Measurements from ENCODE around the gene MBTPS1. TPM values are rescaled to one million over a fixed set of nuclear protein-coding genes. Genes with fewer than 3 reads are reported as not detected.

MBTPS1 gene
- total and polyA plus RNA-seq, 4 donors, result 21.1 to 65.0 (median 30.8) TPM

DNA sequence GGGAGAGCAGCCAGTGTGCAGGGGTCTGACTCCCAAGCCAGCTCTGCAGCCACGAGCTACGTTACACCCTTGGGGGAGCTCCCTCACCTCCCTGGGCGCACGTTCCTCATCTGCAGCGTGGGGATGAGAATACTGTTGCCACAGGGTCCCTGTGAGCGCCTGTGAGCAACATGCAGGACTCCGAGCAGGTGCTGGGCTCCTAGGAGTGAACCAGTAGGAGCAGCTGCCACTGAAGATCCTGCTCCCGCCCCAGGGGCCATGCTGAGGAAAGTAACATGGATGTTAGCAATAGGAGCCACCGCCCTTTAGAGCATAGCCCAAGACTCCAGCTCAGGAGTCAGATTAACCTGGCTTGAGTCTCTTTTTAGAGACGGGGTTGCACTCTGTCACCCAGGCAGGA, 44.3 kb upstream of the MBTPS1 start:
- Histone ChIP-seq H3K9ac (ENCODE audit: low read depth in 1 of 2, low read length in 2 of 2) (no peak overlapping the region), H3K9me3 (ENCODE audit: control insufficient read depth in 4 of 4, low read length in 3 of 4) (no peaks in the 10 kb centered on the region), H3K4me3 (ENCODE audit: low read depth in 1 of 3, low read length in 3 of 3) (no peak overlapping the region), H3K27me3 (ENCODE audit: control insufficient read depth in 4 of 4, insufficient read depth in 4 of 4, low read length in 3 of 4) (peaks cover 0 to 9% (median 1%) of the 10 kb centered on the region in 4 donors), H3K36me3 (ENCODE audit: control insufficient read depth in 4 of 4, insufficient read depth in 3 of 4, low read depth in 1 of 4, low read length in 3 of 4) (no peaks in the 10 kb centered on the region), H3K27ac (ENCODE audit: low read depth in 1 of 2, low read length in 2 of 2) (no peak overlapping the region), H3K4me1 (ENCODE audit: control insufficient read depth in 4 of 4, insufficient read depth in 4 of 4, low read length in 3 of 4) (no peaks in the 10 kb centered on the region)
- DNase-seq (ENCODE audit: low spot score), result no peak
- WGBS, result 81% methylated on average over 10 of the region's 10 CpGs
- TF ChIP-seq ZBTB33 (IDR thresholded peaks at IDR 0.05) (no peak), GABPA (IDR thresholded peaks at IDR 0.05 in 1 of 2, conservative IDR thresholded peaks at IDR 0.05 in 1 of 2) (no peak), YY1 (IDR thresholded peaks at IDR 0.05) (no peak), HNF4G (IDR thresholded peaks at IDR 0.05) (no peak), CTCF (IDR thresholded peaks at IDR 0.05; ENCODE audit: low read depth, low read length, missing input control) (no peak)

DNA sequence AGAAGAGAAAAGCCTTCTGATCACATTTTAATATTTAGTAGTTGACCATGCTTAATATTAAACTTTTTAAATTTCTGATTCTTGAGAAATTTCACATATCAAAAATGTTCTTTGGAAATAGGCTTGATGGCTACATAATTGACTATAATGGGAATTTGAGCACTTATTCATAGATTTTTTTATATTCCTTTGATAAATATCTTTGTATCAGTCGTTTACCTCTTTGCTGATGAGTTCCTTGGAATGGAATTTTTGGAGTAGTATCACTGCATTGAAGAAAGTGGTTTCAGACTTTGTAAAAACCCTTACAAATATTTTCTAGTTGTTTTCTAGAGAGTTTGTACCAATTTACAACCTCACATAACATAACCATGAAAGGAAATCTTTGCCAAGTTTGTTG, 43.1 kb upstream of the MBTPS1 start:
- no peak for TF ChIP-seq YY1 (IDR thresholded peaks at IDR 0.05)
- TF ChIP-seq RAD21 (IDR thresholded peaks at IDR 0.05), result no peak
- TF ChIP-seq FOXA1 (IDR thresholded peaks at IDR 0.05), result no peak
- TF ChIP-seq TAF1 (conservative IDR thresholded peaks at IDR 0.05), result no peak
- TF ChIP-seq HNF4G (IDR thresholded peaks at IDR 0.05), result no peak
- TF ChIP-seq SP1 (IDR thresholded peaks at IDR 0.05), result no peak
- Histone ChIP-seq H3K36me3 (ENCODE audit: control insufficient read depth in 4 of 4, insufficient read depth in 3 of 4, low read depth in 1 of 4, low read length in 3 of 4) (no peaks in the 10 kb centered on the region), H3K9me3 (ENCODE audit: control insufficient read depth in 4 of 4, low read length in 3 of 4) (no peaks in the 10 kb centered on the region), H3K4me3 (ENCODE audit: low read depth in 1 of 3, low read length in 3 of 3) (no peak overlapping the region), H3K9ac (ENCODE audit: low read depth in 1 of 2, low read length in 2 of 2) (no peak overlapping the region), H3K27ac (ENCODE audit: low read depth in 1 of 2, low read length in 2 of 2) (no peak overlapping the region), H3K27me3 (ENCODE audit: control insufficient read depth in 4 of 4, insufficient read depth in 4 of 4, low read length in 3 of 4) (peaks cover 0 to 13% (median 1%) of the 10 kb centered on the region in 4 donors), H3K4me1 (ENCODE audit: control insufficient read depth in 4 of 4, insufficient read depth in 4 of 4, low read length in 3 of 4) (no peaks in the 10 kb centered on the region)
- no peak for DNase-seq (ENCODE audit: low spot score)
- 55% methylated on average over 1 of the region's 1 CpG for WGBS

GRCh38 chr16:84159007-84159406, 42.3 kb upstream of the MBTPS1 start:
- H3K9me3 ChIP-seq (ENCODE audit: control insufficient read depth in 4 of 4, low read length in 3 of 4), result no peaks in the 10 kb centered on the region
- no peak for TF ChIP-seq SP1 (IDR thresholded peaks at IDR 0.05)
- no peak for TF ChIP-seq HNF4A (conservative IDR thresholded peaks at IDR 0.05)
- TF ChIP-seq, protein P1, sequence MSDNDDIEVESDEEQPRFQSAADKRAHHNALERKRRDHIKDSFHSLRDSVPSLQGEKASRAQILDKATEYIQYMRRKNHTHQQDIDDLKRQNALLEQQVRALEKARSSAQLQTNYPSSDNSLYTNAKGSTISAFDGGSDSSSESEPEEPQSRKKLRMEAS (IDR thresholded peaks at IDR 0.05), result no peak
- no peak for TF ChIP-seq YY1 (IDR thresholded peaks at IDR 0.05)
- TF ChIP-seq GABPA (IDR thresholded peaks at IDR 0.05 in 1 of 2, conservative IDR thresholded peaks at IDR 0.05 in 1 of 2), result no peak
- no peak for TF ChIP-seq ATF3 (IDR thresholded peaks at IDR 0.05)
- no peaks in the 10 kb centered on the region for H3K36me3 ChIP-seq (ENCODE audit: control insufficient read depth in 4 of 4, insufficient read depth in 3 of 4, low read depth in 1 of 4, low read length in 3 of 4)
- H3K4me3 ChIP-seq (ENCODE audit: low read depth in 1 of 3, low read length in 3 of 3), result no peak overlapping the region
- H3K4me1 ChIP-seq (ENCODE audit: control insufficient read depth in 4 of 4, insufficient read depth in 4 of 4, low read length in 3 of 4), result no peaks in the 10 kb centered on the region
- DNase-seq (ENCODE audit: low spot score), result no peak
- WGBS, result 35% methylated on average over 9 of the region's 9 CpGs
- no peak overlapping the region for H3K9ac ChIP-seq (ENCODE audit: low read depth in 1 of 2, low read length in 2 of 2)
- H3K27ac ChIP-seq (ENCODE audit: low read depth in 1 of 2, low read length in 2 of 2), result no peak overlapping the region
- peaks cover 0 to 13% (median 1%) of the 10 kb centered on the region in 4 donors for H3K27me3 ChIP-seq (ENCODE audit: control insufficient read depth in 4 of 4, insufficient read depth in 4 of 4, low read length in 3 of 4)

Measured in liver (tissue), 9 donors.